Stimulated activated CD8-positive, alpha-beta memory T cell treated with anti-CD3 and anti-CD28 coated beads, Interleukin-2, amount 100 ng/mL, for 1 hour (primary cell): ENCODE measurements around the gene TKT.
A peak's percentile ranks its signal among the peaks of the same experiment; 100 is the strongest.
"Not testable (repeated sequence)": the region's sequence is repeated elsewhere in the genome, so short reads cannot be mapped to it uniquely, and the experiment has no call there.

Experiments used
- DNase-seq, 2 donors: peaks; one replicate each; pipeline ENCODE4 v3.0.0-alpha.2; 2020; ENCODE audit warnings: low read depth in 2 of 2

The TKT gene

DNA sequence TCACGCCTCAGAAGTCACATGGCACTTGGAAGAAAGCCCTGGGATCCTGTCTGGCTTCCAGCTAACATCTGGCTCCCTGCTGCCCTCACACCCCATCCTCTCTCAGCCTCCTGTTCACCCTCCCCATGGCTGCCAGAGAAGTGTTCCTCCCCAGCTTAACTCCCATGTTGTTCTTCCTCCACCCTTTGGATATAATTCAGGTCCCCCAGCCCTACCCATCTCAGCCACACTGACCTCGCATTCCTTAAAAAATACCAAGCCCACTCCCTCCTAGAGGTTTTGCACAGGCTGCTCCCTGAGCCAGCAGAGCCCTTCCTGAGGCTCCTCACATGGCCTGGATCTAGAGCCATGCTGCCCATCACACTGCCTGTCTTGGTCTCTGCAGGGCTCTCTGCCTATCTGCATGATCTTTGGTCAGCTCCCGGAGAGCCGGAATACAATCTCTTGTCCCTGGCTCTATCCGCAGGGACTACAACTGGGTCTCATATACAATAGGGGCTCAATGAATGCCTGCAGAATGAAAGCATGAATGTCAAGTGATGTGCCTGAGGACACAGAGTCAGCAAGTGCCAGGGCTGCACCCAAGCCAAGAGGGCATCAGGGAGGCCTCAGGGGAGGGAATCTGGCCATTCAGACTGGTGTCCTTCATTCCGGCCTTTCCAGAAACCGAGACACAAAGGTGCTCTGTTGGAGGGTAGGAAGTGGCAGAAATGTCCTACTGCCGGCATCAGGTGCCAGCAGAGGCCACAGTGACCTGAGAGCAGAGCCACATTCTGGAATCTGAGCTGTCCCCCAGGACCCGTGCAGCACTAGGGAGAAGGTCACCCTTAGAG is 3.8 kb upstream of the TKT start:
- DNase-seq: no peak

DNA sequence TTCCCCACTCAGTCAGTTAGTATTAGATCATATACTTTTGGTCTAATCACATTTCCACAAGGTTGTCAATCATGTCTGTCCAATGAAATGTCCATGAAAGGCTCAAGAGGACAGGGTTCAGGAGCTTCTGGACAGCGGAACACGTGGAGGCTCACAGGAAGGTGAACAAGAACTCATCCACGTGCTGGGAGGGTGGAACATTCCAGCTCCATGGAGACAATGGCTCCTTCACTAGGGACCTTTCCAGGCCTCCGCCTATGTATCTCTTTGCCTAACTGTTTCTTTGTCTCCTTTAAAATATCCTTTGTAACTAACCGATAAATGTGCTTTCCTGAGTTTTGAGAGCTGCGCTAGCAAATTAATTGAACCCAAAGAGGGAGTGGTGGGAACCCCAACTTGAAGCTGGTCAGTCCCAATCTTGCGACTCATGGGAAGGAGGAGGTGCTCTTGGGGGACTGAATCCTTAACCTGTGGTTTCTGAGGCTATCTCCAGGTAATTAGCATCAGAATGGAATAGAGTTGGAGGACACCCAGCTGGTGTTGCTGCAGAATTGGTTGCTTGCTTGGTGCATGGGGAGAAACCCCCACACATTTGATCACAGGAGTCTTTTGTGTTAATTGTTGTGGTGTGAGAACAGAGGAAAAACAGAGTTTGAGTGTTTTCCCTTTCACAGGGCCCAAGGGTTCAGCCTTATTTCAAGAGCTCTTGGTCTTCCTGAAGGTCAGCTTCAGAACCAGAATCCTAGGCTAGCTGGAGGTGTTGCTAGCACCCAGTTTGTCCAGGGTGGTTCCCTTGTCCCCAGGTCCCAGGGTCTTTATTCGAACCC is 3.0 kb upstream of the TKT start:
- no peak for DNase-seq

DNA sequence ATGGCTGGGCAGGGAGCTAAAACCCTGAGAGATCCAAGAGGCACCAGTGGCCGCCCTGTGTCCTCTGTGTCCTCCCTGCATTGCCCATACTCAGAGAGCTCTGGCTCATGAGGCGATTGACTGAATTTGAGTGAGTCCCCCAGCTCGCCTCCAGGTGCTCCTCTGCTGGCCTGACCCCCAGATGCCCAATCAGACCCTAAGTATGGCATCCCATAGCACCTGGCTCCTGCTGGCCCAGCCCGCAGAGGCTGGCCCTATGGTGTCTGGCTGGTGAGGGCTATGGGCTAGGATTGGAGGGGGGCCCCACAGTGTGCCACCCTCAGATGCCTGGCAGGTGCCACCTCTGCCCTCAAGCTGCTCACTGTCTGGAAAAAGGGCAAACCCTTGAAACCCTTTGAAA is 1.6 kb upstream of the TKT start:
- no peak for DNase-seq

DNA sequence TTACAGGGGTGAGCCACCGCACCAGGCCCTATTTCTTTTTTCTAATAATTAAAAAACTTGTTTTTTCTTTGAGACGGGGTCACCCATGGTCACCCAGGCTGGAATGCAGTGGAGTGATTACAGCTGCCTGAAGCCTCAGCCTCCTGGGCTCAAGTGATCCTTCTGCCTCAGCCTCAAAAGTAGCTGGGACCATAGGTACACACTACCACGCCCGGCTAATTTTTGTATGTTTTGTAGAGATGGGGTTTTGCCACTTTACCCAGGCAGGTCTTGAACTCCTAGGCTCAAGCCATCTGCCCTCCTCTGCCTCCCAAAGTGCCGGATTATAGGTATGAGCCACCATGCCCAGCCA is 858 bp upstream of the TKT start:
- no peak for DNase-seq

DNA sequence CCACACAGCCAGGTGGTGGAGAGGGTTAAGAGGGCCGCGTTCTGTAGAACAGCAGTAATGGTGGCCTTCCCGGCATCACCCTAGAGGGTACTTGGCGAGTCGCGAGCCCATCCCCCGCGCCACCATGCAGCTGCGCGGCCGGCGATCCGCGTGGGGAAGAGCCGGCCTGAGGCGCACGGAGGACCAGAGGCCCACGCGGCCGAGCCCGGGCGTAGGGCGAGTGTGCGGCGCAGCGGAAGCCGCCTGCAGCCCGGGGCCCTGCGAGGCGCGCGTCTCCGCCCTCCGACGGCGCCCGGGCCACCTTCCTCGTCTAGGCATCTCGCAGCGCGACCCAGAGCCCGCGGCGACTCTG is 423 bp downstream of the TKT start:
- DNase-seq: no peak

DNA sequence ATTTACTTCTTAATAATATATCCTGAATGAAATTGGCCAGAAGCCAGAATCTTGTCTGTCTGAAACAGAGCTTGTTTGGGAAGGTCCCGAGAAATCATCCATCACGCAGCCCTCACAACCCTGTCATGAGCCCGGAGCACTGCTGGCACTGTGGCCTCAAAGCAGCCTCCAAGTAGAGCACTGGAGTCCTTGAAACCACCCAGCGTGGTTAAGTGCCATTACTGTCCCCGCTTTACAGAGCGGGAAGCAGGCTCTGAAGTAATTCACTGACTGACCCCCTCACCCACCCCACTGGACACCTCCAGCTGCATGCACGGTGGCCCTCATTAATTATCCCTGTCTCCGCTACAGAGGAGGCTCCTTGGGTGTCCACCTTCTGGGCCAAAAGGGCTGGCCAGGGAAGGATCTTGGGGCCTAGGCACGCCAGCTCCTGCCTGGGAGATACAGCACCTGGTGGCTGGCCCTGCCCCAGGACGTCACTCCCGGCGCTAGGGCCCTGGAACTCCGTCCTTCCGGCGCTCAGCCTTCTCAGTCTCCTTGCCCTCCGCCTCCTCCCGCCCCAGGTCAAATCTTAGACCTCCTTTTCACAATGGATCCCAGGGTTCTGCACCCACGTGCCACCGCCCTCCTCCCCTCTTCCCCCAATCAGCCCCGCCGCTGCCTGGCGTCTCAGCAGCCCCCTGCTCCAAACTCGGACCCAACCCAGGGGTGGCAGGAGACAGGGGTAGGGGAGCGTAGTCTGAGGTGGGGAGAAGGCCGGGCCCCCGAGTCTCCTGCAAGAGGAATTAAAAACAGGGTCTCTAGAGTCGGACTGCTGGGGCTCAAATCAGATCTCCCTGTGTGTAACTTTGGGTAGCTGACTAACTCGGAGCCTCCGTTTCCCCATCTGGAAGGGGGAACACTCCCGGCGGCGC is 1.1 kb downstream of the TKT start:
- peak in 1 of 2 donors; percentile 16 for DNase-seq

DNA sequence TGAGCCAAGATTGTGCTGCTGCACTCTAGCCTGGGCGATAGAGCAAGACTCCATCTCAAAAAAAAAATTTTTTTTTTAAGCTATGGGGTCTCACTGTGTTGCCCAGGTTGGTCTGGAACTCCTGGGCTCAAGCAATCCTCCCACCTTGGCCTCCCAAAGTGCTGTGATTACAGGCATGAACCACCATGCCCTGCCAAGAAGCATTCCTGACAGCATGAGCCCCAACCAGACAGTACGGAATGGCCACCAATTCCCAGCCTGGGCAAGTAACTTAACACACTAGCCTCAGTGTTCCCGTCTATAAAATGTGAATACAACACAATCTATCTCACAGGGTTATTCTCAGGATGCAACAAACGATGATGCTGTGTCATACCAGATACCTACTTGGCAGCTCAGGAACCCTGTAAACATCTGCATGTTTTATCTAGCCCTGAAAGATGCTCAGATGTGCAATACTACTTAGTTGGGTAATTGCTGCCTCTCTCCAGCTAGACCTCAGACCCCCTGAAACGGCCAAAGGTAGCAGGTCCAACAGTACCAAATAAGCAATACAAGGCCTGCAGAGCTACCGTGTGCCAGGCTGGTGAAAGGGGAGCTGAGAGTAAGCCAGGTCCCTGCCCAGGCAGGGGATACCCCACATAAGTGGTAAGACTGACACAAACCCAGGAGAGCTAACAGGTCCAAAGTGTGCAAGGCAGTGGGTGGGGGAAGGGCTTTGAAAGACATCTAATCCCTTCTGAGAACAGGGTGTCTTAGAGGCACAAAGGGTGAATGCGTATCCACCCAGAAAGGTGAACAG is 1.9 kb downstream of the TKT start:
- no peak for DNase-seq

DNA sequence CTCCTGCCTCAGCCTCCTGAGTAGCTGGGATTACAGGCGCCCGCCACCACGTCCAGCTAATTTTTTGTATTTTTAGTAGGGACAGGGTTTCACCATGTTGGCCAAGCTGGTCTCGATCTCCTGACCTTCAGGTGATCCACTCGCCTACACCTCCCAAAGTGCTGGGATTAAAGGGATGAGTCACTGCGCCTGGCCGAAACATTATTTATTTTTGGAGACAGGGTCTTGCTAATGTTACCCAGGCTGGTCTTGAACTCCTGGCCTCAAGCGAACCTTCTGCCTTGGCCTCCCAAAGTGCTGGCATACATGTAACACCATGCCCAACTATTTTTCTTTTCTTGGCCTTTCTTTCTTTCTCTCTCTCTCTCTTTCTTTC is 2.9 kb downstream of the TKT start:
- not testable (repeated sequence) for DNase-seq

DNA sequence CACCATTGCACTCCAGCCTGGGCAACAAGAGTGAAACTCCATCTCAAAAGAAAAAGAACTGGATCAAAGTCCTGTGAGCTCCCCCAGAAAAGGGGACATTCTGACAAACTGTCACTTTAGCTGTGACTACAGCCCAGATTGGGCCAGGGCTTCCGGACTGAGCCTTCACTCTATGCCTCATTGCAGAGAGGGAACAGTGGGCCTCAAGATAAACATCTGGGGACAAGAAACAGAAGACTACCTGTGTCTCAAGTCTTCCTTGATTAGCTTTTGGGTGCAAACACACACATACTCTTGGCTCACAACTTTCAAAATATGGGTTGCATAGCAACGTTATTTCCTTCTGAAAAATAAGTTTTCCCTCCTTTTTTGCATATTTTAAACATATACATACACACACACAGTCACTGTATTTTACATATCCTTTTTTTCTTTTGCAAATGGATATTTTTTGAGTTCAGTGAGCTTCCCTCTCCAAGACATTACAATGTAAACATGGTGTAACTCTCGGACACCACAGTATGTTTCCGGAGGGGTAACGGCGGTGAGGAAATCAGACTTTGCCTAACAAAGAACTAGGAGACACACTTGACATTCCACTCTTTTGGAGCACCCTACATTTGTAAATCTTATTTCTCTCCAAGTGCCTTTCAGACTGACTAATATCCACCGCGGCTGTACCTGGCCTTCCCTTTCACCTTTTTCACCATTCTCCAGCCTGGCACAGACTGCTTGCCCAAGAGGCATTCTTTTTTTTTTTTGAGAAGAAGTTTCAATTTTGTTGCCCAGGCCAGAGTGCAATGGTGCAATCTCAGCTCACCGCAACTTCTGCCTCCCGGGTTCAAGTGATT is 3.5 kb downstream of the TKT start:
- no peak for DNase-seq

DNA sequence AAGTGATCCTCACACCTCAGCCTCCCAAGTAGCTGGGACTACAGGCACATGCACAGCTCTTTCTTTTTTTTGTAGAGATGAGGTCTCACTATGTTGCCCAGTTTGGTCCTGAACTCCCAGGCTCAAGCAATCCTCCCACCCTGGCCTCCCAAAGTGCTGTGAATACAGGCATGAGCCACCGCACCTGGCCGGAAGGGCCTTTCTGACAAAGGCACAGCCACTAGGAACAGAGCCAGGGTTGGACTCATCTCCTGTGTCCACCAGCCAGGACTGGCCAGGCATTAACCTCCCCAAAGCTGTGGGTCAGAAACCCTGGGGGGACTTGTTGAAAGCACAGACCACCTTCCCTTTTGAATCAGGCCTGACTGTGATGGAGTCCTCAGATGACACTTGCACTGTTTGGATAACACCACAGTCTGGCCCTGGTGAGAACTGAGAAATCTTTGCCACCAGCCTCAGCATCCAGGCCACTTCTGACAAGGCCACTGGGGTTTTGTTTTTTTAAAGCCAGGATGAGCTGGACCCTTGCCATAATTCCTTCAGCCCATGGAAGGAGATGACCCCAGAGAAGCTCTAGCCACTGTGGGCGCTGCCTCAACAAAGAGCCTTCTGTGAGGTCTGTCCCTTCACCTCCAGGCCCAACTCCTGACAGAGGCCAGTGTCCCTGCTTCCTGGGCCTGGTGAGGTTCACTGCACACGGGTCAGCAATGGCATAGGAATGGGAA is 4.8 kb downstream of the TKT start:
- no peak for DNase-seq

DNA sequence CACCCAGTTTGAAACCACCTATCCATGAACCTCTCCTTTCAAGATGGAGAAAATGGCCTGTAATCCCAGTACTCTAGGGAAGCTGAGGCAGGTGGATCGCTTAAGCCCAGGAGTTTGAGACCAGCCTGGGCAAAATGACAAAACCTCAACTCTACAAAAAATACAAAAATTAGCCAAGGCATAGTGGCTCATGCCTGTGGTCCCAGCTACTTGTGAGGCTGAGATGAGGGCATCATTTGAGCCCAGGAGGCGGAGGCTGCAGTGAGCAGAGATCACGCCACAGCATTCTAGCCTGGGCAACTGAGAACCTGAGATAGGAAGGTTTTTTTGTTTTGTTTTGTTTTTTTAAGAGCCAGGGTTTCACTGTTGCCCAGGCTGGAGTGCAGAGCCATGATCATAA is 5.4 kb downstream of the TKT start:
- no peak for DNase-seq

DNA sequence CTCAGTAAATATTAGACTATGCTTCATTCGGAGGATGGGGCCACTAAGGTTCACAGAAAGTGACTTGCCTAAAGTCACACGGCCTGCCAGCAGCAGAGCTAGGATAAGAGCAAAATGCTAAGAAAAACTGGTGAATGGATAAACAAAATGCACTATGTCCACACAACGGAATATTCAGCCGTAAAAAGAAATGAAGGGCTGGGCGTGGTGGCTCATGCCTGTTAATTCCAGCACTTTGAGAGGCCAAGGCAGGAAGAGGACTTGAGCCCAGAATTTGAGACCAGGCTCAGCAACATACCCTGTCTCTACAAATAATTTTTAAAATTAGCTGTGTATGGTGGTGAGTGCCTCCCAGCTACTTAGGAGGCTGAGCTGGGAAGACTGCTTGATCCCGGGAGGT is 7.7 kb downstream of the TKT start:
- no peak for DNase-seq

DNA sequence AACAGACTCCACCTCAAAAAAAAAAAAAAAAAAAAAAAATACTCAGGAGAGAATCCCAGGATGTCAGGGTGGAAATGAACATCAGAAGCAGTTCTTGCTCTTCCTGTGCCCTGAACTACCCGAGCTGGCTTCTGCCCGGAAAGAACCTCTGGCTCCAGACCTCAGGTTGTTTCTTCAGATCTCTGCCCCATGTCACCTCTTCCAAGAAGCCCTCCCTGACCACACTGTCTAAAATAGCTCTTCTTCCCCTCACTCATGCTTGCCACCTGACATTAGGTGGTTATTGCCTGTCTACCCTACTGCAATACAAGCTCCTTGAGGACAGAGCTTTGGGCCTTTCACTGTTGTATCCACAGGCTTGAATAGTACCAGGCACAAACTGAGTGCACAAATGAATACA is 8.2 kb downstream of the TKT start:
- DNase-seq: no peak

DNA sequence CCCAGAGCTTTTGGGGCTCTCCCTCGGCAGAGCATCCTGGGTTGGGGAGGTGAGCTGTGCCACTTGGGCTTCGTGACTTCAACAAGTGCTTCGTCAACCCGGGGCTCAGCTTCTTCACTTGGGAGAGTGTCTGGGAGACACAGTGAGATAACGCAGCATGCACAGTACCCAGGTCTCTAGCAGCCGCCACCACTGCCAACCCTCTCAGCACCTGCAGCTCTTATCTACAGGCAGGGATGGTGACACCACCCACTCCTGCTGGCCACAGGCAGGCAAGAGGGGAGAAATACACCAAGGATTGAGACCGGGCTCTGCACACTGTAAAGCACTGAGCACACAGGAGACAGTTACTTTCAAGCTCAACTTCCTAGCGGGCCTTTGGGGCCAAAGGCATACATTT is 11.6 kb downstream of the TKT start:
- no peak for DNase-seq

DNA sequence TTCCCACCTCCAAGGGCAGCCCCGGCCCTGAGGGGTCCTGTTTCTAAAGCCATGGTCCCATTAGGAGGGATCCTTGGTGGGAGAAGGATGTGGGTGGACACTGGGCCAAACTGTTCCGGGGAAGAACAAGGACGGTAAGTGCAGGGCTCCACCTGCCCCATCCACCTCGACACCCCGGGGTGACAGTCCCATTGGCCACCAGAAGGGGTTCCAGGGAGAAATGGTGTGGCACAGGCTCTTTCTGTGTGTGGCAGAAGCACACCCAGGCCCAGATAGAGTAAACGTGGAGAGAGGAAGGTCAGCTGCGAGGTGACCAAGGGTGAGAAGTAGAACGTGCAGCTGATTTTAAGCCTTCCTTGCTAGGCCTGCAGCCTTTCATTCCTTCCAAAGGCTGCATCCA is 12.0 kb downstream of the TKT start:
- DNase-seq: no peak

DNA sequence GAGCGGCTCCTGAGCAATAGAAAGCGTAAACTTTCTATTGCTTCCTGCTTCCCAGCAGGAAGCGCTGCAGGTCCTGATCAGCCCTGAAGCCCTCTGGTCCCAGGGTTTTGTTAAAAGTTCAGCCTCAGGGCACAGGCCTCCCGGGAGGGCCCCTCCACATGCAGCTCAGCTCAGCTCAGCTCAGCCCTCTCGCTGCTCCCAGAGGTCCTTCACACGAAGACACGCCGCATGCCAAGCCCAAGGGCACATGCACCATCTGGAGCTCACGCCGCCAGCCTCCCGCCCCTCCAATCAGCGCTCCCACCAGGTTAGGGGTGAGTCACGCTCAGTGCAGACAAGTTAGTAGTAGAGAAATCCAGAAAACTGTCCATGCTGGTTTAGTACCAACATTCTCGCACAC is 12.7 kb downstream of the TKT start:
- DNase-seq: no peak

DNA sequence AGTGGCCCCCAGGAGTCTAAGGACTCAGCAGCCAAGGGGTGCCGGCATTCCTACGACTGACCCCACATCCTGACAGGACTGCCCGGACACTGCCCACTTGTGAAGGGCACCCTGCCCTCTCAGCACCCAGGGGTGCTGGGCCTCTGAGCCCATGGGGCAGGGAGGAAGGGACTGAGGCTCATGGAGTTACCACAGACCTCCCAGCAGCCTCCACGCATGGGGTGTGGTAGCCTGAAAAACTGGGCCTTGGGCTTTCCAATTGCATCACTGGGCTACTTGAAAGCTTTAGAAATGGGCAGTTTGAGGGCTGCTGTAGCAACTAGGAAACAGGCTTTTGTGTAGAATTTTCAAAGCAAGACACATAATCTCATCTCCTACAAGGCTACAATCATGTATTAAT is 13.2 kb downstream of the TKT start:
- no peak for DNase-seq

DNA sequence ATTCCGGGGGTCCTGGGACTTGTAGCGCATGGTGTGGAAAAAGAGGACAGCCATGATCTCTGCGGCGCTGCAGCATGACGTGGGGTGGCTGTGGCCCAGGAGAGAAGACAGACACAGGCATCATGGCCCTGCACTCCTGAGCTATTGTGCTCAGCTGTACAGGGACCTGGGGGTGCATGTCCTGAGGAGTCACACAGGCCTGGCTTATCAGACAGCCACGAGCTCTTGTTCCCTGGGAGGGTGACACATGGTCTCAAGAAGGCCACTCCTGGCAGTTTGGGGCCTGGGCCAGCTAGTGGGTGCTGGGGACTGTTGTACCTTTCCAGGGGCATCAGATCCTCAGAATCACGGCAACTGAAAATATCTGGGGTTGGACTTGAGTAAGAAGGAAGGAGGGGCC is 13.7 kb downstream of the TKT start:
- DNase-seq: no peak

DNA sequence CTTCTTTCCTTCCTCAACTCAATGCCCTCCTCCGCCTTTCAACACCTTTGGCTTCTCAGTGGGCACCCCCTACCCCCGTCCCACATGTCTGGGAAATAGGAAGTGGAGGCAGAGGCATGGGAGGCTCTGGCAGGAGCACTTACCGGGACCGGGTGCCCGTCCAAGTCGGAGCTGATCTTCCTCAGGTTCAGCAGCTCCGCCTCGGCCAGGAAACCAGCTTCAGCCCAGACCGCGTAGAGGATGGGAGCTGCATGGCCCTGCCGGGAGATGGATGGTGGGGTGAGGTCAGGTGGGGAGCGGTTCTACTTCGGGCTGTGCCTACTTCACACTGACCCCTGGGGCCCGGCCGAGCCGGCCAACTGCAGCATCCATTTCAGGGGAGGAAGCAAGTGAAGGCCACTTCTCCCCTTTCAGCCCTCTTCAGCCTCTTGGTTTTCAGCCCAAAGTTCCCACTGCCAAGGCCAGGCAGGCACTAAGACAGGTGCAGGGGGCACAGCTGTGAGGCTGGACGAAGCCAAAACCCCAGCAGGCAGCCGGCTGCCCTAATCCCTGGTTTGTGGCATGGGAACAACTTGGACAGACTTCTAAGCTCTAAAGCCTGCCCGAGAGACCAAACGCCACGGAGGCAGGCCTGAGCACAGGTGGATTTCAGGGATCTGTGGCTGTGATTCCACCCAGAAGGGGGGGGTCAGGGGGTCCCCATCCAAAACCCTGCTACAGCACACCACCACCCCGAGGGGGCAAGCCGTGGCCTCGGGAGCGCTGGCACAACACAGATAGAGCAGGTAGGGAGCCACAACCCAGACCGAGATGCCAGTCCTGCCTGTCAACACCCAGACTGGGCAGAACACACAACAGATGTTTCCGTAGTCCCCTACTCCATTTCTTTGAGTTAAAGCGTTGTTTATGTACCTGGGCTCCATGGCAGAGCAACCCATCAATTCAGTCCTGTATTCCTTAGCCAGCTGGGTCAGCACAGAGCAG is 14.5 kb downstream of the TKT start:
- no peak for DNase-seq
